ENCODE data around the gene SECTM1. TPM values are rescaled to one million over a fixed set of nuclear protein-coding genes. Genes with fewer than 3 reads are reported as not detected.
A peak's percentile ranks its signal among the peaks of the same experiment; 100 is the strongest.
"Not testable (repeated sequence)": the region's sequence is repeated elsewhere in the genome, so short reads cannot be mapped to it uniquely, and the experiment has no call there.

SECTM1 gene
- total RNA-seq, 1 donor from 2014 or later = 4.9 TPM

DNA sequence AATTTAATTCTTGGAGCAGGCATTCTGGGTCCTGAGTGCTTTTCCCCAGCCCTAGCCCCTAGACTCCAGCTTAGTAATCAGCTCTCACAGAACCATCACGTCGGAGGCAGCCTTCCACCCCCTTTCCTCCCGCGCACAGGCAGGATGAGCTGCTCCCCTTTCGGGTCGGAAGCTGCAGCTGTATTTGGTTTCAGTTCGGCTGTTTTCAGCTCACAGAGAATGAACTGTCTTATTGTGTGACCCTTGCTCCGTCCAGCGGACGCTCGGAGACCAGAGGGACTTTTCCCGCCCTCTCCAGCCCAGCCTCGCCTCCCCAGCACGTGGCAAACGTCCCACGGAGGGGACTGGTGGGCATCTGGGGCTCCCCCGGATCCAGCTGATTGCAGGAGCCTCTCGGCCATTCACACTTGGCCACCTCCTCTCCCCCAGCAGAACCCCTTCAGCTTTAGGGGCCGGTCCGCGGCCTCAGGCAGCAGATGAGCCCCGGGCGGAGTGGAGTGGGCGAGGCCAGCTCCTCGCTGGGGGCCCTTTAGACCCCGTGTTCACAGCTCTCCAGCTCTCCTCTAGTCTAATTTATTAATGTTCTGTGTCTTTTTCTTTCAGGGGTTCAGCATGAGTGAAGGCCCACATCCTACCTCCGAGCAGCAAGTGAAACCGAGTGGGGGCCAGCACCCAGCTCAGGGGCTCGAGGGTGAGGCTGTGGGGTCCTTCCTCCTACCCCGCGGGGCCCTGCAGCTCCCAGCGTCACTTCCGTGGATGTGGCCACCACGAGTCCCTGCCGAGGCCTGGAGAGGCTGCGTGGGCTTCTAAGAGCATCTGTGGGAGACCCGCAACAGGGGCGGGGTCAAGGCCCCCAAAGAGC is 37.1 kb upstream of the SECTM1 start:
- no peak for DNase-seq (ENCODE audit: low spot score in 2 of 2)
- FAIRE-seq = no peak

DNA sequence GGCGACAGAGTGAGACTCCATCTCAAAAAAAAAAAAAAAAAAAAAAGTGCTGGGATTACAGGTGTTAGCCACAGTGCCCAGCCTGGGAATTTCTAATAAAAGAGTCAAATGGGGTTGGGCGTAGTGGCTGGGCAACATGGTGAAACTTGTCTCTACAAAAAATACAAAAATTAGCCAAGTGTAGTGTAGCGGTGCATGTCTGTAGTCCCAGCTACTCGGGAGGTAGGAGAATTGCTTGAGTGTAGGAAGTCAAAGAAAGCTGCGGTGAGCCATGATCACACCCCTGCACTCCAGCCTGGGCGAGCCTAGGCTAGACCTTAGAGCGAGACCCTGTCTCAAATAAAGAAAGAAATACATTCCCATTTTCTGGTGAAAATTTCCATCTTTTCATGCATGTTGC is 35.6 kb upstream of the SECTM1 start:
- DNase-seq (ENCODE audit: low spot score in 2 of 2) (no peak), FAIRE-seq (no peak)

DNA sequence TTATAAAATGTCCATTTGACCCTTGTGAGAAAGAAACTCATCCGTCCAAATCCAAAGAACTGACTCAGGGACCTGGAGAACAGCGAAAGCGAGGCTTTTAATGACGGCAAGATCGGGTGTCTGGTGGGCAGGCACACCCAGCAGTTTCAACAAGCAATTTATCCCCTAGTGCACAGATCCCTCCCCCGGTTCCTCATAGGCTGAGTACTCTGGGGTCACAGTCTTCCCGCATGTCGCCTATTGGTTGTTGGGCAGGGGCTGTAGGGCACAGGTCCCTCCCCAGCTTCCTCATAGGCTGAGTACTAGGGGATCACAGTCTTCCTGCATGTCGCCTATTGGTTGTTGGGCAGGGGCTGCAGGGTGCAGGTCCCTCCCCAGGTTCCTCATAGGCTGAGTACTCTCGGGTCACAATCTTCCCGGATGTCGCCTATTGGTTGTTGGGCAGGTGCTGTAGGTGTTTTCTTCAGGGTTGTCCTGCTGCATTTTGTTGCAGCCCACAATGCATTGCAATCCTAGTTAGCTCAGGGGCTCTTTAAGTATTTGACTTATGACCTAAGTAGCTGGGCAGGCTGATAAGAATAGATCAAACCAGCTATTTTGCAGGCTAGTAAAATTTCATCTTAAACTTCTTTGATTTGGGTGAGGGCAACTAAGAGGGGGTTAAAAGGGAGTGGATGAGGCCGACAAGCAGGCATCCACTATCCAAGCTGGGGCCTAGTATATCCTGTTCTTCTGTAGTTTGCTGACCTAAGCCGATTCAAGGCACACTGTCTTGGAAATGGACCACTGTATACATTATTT is 34.4 kb upstream of the SECTM1 start:
- DNase-seq (ENCODE audit: low spot score in 2 of 2) = no peak
- FAIRE-seq = no peak

- DNase-seq (ENCODE audit: low spot score in 2 of 2) (no peak), FAIRE-seq (no peak)
Measured at GRCh38 chr17:82366749-82367148, 33.2 kb upstream of the SECTM1 start.

- DNase-seq (ENCODE audit: low spot score in 2 of 2) (no peak), FAIRE-seq (no peak)
Measured at GRCh38 chr17:82365606-82366295, 32.2 kb upstream of the SECTM1 start.

GRCh38 chr17:82361885-82362633 is 28.5 kb upstream of the SECTM1 start:
- FAIRE-seq = no peak
- no peak for DNase-seq (ENCODE audit: low spot score in 2 of 2)

- DNase-seq (ENCODE audit: low spot score in 2 of 2); FAIRE-seq: not testable (repeated sequence)
Measured at GRCh38 chr17:82359451-82360074, 26.0 kb upstream of the SECTM1 start.

DNA sequence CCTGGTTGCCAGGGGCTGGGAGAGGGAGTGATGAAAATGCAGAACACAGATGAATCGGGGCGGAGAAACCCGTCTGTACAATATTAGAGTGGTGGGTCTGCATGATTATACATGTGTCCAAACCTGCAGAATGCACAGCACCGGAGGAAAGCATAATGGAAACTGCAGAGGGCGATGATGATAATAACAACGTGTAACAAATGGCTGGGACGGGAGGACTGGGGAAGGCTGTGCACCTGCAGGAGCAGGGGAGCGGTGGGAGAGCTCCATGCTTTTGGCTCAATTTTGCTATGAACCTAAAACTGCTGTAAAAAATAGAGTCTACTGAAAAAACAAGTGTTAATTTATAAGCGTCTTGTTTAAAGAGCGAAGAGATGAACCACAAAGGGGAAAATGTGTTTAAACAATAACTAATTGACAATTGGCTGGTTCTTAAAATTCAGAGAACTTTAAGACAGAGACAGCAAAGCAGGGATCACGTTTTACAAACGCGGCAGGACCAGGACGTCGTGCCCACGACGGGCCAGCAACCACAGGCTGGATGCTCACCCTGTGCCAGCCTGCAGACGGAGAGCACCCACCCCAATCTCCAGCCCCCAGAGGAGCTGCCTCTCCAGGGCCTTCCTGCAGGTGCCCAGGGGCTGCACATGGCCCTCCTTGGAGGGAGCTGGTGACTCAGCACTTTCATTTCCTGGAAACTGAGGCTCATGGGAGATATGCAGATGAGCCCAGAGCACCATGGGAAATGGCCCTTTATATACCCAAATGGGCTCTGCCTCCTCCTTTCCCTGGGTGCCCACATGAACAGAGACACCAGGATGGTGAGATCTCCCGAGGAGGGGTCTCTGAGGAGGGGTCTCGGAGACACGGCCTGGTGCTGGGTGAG is 25.1 kb upstream of the SECTM1 start, which contains the start of gene TEX19:
TEX19 (plus strand) TSS at position 783 of the 886 bp plus-strand sequence. CDS start 2,904 bp downstream, outside the sequence.
- no peak for DNase-seq (ENCODE audit: low spot score in 2 of 2)
- no peak for FAIRE-seq

GRCh38 chr17:82357394-82357793 is 23.8 kb upstream of the SECTM1 start:
- no peak for FAIRE-seq
- DNase-seq (ENCODE audit: low spot score in 2 of 2) = no peak

DNA sequence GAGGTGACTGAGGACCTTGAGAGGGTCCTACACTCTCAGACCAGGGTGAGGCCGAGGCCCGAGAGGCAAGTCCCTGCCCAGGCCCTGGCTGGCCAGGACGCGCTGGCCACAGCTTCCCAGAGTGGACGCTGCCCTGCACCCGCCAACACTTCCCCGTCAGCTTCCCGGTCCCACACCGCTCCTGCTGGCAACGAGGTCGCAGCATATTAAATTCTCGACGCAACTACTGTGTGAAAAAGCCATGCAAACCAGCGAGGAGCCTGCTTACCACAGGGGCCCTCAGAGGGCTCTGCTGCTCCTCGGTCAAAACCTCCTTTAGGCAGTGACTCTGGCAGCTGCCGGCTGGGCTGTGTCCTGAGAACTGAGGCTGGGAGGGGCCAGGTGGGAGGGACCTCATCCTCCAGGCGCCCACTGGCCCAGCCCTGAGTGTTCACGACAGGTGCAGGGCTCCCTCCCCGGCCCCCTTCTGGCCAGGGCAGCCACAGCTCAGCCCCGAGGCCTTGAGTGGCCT is 23.3 kb upstream of the SECTM1 start:
- FAIRE-seq = no peak
- DNase-seq (ENCODE audit: low spot score in 2 of 2) = no peak

DNA sequence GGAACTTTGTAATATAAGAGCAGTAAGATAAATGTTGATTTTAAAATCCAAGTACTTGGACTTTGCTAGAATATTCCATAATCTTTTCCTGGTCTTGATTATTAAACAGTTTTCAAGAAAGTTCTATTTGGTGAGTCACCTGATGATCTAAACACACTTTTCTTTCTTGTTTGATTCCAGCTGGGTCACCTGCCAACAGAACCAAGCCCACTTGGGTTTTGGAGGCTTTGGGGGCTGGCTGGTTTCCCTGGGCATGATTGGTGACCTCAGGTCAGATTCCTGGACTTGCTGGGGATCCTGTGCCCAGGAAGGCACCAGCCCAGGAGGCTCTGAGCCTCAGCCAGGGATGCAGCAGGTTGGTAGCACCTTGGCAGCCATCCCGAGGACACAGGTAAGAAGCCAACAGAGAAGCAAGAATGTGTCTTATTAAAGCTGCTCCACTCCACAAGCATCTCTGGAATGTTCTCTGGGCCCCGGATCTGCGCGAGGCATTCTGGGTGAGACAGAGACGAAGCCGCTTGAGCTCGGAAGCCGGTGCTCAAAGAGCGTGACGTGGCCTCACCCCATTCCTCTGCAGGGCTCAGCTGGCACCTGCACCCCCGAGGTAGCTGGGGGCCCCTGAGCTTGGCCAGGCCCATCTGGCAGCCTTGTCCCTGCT is 22.3 kb upstream of the SECTM1 start:
- no peak for DNase-seq (ENCODE audit: low spot score in 2 of 2)
- no peak for FAIRE-seq

- FAIRE-seq (no peak), DNase-seq (ENCODE audit: low spot score in 2 of 2) (no peak)
Measured at GRCh38 chr17:82354804-82355308, 21.3 kb upstream of the SECTM1 start.

DNA sequence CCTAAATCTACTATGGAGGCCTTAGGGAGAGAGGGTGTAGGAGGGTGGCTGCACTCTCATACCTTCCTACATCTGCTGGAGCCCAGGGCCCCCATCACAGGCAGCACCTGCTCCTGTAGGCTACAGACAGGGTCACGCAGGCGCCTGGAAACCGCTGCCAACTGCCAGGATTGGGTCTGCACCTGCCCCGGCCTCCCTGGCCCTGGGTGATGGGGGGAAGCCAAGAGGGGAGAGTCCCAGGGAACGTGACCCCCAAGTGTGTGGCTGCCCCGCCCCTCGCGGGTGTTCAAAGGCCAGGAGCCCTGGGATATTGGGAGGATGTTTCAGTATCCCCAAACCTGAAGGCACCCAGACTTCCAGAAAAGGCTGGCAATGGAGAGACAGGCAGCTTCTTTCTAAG is 19.9 kb upstream of the SECTM1 start:
- DNase-seq (ENCODE audit: low spot score in 2 of 2) (no peak), FAIRE-seq (no peak)

DNA sequence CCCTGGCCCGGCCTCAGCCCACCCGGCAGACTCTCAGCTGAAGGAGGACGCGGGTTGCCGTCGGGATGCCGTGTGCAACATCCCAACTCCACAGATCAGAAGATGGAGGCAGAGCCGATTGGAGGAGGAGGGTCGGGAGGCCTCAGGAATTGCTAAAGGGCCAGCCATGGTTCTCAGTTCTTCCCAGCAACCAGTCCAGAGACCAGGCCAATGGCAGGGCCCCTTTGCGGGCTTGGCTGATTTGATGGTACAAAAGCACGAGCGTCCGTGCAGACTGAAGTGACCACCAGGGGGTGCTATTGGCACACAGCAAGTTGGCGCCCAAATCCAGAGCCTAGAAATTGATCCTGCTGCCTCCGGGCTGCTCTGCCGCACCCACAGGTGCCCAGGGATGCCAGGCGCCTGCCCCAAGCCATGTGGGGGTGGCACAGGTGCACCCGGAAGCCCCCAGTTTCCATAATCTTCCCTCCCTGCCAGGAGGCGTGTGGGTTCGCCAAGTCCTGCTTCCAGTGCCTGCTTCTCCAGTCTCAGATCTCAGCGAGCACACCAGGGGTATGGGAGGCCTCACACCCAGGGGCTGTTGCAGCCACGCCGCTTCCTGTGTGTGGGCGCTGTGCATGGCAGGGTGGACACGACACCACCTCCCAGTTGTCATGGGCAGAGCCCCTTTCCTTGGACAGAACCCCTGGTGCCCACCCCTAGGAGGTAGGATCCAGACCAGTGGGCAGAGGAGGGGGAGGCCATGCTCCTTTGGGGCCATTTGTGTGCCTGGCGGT is 18.3 kb upstream of the SECTM1 start:
- DNase-seq (ENCODE audit: low spot score in 2 of 2) (peak; percentile 80 to 87), FAIRE-seq (no peak)

DNA sequence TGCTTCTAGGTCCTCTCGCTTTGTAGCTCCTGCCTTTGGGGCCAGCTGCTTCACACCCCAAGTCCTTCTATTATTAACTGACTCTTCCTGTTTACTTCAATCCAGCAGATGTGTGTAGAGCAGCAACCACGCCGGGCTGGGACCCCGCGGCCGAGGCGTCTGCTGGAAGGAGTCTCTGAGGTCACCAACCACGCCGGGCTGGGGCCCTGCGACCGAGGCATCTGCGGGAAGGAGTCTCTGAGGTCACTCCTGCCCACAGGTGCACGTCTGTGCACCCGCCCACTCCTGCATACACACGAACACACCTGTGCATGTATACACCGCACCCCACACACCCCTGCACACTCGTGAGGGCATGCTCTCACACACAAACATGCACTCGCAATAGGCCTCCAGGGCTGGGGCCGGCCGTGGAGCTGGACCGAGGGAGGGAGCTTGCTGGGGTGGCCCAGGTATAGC is 17.7 kb upstream of the SECTM1 start:
- FAIRE-seq (no peak), DNase-seq (ENCODE audit: low spot score in 2 of 2) (no peak)

DNA sequence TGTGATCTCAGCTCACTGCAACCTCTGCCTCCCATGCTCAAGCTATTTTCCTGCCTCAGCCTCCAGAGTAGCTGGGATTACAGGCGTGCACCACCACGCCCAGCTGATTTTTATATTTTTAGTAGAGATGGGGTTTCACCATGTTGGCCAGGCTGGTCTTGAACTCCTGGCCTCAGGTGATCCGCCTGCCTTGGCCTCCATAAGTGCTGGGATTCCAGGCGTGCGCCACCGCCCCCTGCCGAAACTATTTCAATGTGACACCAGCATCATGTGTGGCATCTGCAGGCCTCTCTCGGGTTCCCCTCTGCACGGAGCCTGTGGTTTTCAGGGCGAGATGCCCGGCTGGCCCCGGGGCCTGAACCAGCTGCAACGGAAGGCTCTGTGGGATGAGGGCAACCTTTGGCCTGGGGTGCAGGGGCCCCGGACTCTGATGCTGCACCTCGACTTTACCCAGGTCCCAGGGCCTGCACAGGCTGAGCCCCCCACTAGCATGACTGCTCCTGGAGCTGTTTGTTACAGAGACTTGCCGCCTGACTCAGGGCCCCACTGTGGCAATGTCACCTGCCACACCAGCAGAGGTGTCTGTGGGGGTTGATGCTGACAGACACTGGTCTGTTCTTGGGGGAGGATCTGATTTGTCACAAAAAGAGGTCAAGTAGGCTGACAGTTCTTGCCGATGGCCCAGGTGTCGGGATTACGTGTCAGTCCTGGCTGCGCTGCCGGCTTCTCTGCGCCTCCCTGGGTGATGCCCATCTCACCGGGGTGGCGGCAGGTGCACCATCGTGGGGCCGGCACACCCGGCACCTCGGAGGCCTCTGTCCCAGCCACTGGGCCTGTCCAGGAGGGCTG is 16.8 kb upstream of the SECTM1 start:
- DNase-seq (ENCODE audit: low spot score in 2 of 2) (no peak), FAIRE-seq (no peak)

Measured in frontal cortex (tissue), 4 donors.